GM10266 (cell line): ENCODE results near the gene BHLHE23.
A peak's percentile ranks its signal among the peaks of the same experiment; 100 is the strongest.

Source experiments
- DNase-seq: peaks from one replicate; pipeline ENCODE4 v3.0.0; 2012; ENCODE audit errors: extremely low spot score
- CTCF ChIP-seq: IDR thresholded peaks from 2 replicates; pipeline ENCODE4 v1.5.1; 2012; ENCODE audit warnings: mild to moderate bottlenecking, low read depth; ENCODE audit not compliant: control insufficient read depth, insufficient read depth; ENCODE audit errors: missing control alignments

Gene BHLHE23

GRCh38 chr20:62984666-62985443 lies 21.9 kb downstream of the BHLHE23 start:
- DNase-seq = no peak

GRCh38 chr20:62983210-62983609 lies 23.6 kb downstream of the BHLHE23 start:
- no peak for DNase-seq
- TF ChIP-seq CTCF = no peak

More at GRCh38 chr20:62984666-62985443, 21.9 kb downstream of the BHLHE23 start:
- no peak for TF ChIP-seq CTCF

- DNase-seq = no peak
- TF ChIP-seq CTCF = no peak
These were observed 24.4 kb downstream of the BHLHE23 start for GRCh38 chr20:62982124-62983075.

GRCh38 chr20:62980970-62981369 lies 25.8 kb downstream of the BHLHE23 start:
- peak; percentile 50 for DNase-seq
- TF ChIP-seq CTCF = no peak

- no peak for DNase-seq
- no peak for TF ChIP-seq CTCF
These were observed 26.3 kb downstream of the BHLHE23 start for GRCh38 chr20:62980380-62980960.

- no peak for TF ChIP-seq CTCF
- DNase-seq = no peak
These were observed 26.8 kb downstream of the BHLHE23 start for GRCh38 chr20:62979876-62980373.
